Measurements from ENCODE around the gene CT47C1. TPM values are rescaled to one million over a fixed set of nuclear protein-coding genes. Genes with fewer than 3 reads are reported as not detected.

The CT47C1 gene
- total RNA-seq, 1 donor from 2014 or later = not detected

GRCh38 chrX:119073200-119073905, 560 bp downstream of the CT47C1 start:
- no peak for DNase-seq (ENCODE audit: low read depth)

GRCh38 chrX:119073911-119074310, 1.1 kb downstream of the CT47C1 start:
- no peak for DNase-seq (ENCODE audit: low read depth)

- DNase-seq (ENCODE audit: low read depth) = no peak
Measured at GRCh38 chrX:119075270-119076025, 2.7 kb downstream of the CT47C1 start.

DNA sequence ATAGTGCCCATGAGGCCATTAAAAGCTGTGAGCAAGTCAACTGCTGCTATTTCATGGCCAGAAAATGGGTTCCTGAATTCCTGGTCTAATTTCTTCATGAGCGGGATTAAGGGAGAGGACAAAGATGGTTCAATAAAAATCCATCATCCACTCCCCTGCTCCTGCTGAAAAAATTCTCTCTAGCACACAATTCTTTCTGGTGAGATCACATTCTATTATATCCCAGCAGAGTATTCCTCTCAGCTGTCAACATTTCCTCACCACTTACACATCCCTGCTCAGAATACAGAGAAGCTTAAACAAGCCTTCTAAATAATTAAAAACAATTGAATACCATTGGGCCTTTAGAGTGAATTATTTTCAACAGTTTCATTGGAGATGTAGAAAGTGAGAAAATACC, 9.5 kb downstream of the CT47C1 start:
- peak; percentile 11 for DNase-seq (ENCODE audit: low read depth)

DNA sequence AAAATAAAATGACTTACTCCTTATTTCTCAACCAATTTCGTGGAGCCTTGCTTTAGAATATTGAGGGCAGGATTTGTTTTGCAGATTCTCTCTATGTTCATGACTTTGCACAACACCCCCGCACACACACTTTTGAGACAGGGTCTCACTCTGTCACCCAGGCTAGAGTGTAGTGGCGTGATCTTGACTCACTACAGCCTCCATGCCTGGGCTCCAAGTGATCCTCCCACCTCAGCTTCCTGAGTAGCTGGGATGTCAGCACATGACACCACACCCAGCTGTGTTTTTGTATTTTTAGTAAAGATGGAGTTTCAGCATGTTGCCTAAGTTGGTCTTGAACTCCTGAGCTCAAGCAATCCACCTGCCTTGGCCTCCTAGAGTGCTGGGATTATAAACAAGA, 12.0 kb downstream of the CT47C1 start:
- DNase-seq (ENCODE audit: low read depth) = no peak

- no peak for DNase-seq (ENCODE audit: low read depth)
Measured at GRCh38 chrX:119087121-119087520, 14.3 kb downstream of the CT47C1 start.

DNA sequence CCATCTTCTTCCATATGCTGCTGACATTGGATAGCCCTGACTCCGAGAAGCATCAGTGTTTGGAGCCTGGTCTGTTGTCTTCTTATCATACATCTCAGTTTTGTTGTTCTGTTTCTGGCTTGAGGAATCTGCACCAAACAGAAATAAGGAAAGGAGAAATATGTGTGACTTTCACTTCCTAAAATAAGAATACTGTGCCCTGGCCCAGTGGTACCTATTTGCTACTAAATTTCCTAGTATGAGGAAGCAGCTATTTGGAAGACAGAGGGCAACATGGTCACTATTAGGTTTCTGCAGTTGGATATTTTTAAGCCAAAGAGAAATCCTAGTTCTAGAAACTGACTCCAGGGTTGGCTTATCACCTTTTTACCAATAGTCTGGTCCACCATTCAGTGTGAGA, 16.8 kb downstream of the CT47C1 start:
- DNase-seq (ENCODE audit: low read depth) = no peak

- DNase-seq (ENCODE audit: low read depth) = no peak
Measured at GRCh38 chrX:119090627-119091026, 17.8 kb downstream of the CT47C1 start.

DNA sequence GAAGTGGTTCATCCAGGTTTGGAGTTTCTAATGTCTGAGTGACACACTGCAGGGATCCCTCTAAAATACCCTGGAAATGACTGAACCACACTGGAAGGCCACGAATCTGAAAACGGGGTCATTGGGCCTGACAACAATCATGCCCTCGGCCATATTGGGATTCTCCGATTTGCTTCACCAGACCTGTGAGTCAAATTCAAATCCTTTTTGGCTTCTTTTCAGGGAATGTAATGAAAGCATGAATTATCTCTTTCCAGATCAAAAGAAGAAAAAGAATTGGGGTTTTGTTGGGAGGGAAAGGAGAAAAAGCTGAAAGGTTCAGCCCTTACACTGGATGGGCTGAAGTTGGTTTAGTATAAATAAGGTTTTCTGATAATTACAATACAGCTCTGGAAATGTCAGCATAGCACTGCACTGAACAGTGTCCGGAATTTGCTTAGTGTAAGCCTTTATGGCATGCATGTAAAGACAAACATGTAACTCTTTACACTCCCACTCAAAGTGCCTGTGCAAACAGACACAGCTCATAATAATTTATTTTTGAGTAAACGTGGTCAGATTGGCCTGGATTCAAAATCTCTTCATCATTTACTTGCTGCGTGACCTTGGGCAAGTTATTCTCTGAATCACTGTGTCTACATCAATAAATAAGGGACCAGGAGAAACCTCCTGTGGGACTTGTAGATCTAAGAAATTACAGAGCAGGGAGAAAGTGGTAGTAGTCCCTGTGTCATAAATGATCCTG, 21.4 kb downstream of the CT47C1 start:
- DNase-seq (ENCODE audit: low read depth) = no peak

DNA sequence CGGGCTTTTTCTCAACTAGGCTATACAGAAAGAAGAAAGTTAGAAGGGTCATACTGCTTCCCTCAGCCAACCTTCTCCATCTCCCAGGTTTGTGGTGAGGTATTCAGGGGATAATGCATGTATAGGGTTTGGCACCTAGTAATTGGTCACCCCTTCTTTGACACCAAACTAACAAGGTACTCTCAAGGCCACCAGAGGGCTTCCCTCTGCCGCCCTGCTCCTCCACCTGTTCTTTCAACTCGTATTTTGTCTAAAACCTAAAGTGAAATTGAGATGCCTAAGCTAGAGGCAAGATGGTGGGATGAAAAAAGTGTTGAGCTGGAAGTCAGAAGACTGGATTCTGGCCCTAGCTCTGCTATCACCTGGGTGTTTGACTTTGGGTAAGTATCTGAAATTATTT, 22.0 kb downstream of the CT47C1 start:
- no peak for DNase-seq (ENCODE audit: low read depth)

- DNase-seq (ENCODE audit: low read depth) = no peak
Measured at GRCh38 chrX:119095936-119096335, 23.1 kb downstream of the CT47C1 start.

DNA sequence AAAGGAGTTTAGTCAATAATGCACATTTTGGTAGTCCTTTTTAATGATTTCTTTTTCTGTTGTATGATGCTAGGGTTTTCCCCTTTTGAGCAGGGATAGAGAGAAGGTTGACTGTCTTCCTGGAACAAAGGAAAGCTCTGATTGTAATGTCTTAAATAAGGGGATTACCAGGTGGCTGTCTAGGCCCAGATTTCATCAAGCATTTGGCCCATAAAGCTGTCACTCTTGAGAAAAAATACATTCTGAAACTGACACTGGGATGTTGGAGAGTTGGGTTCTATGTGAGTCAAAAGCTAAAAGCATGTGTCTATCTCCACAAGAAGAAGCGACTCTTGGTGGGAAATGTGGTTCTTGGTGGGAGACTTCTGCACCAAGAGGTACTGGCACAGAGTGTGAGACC, 28.4 kb downstream of the CT47C1 start:
- DNase-seq (ENCODE audit: low read depth) = no peak

DNA sequence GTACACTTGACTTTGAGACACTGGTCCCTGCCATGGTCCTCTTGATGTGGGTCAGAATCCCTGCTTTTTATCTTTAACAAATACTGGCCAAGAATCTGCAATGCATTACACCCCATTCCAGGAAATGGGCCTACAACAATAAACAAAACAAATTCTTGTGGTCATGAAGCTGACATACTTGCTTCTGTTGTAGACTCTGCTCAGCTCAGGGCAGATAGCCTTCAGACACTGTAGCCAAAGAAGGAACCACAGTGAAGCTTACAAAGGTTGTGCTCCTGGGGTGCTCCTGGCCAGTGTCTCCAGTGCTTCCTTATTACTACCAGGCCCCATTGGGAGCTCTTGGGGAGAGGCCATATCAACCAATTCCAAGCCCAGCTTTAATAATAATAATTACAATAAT, 33.0 kb downstream of the CT47C1 start:
- DNase-seq (ENCODE audit: low read depth) = no peak

- no peak for DNase-seq (ENCODE audit: low read depth)
Measured at GRCh38 chrX:119107206-119107605, 34.4 kb downstream of the CT47C1 start.

DNA sequence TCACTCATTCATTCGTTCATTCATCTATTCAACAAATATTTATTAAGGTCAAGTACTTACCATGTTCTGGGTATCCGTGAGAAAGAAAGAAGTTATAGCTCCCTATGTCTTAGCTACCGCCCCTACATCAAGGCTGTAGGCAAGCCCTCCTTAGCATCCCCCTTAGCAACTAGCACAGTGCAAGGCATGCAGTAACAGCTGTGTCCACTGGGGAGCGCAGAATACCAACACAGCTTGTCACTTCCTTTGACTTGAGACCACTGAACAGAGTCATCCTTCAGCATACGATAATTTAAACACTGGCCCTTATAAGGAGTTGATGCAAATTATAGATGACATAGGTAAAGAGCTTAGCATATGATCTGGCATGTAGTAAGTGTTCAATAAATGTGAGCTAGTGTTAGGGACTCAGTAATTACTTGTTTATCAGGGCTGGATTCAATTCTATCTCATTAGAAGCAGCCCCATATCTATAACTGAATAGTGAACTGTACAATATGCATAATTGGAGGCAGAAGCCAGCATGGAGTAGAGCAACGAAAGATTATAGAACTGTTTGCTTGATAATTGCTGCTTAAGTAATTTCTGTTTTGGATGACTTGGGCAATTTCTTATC, 46.1 kb downstream of the CT47C1 start:
- peak; percentile 36 for DNase-seq (ENCODE audit: low read depth)

DNA sequence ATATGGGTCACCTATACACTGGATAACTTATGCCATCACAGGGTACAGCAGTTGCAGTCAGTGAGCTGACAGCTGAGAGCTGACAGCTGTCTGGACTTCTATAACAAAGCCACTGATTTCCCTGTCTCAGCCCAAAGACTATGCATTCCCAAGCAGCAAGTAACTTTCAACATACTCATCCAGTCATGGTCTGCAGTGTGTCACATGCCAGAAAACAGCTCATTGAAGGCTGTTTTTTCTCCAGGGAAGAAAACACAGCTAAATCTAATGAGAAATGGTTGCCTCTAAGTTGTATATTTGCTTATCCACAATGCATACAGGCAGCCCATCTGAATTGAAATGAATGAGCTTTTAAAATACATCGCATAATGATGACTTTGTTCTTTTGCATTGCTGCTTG, 48.5 kb downstream of the CT47C1 start:
- peak; percentile 15 for DNase-seq (ENCODE audit: low read depth)

Other genes starting within 250 kb of the CT47C1 start
- gene ZCCHC12, start 249.2 kb upstream of the CT47C1 start, total RNA-seq = not detected in 2 replicates
- gene LONRF3, start 98.4 kb upstream of the CT47C1 start, total RNA-seq = 1.5 and 1.8 TPM in 2 replicates
- not detected in 2 replicates for gene KIAA1210, start 54.8 kb downstream of the CT47C1 start, total RNA-seq
- gene PGRMC1, start 163.3 kb downstream of the CT47C1 start, total RNA-seq = 103 and 108 TPM in 2 replicates

Data from myocyte (in vitro differentiated cells).